ENCODE data around the gene PHPT1.
"Not testable (repeated sequence)": the region's sequence is repeated elsewhere in the genome, so short reads cannot be mapped to it uniquely, and the experiment has no call there.

PHPT1 gene

GRCh38 chr9:136837856-136838277 is 11.3 kb upstream of the PHPT1 start:
- not testable (repeated sequence) for DNase-seq

- no peak for DNase-seq
Observed at GRCh38 chr9:136838314-136839228, 10.6 kb upstream of the PHPT1 start.

GRCh38 chr9:136839229-136840139 is 9.7 kb upstream of the PHPT1 start:
- no peak for DNase-seq

- DNase-seq: no peak
Observed at GRCh38 chr9:136840140-136840876, 8.9 kb upstream of the PHPT1 start.

- no peak for DNase-seq
Observed at GRCh38 chr9:136840877-136841645, 8.1 kb upstream of the PHPT1 start.

- not testable (repeated sequence) for DNase-seq
Observed at GRCh38 chr9:136841646-136842379, 7.4 kb upstream of the PHPT1 start.

- DNase-seq: peak; percentile 63 to 66
Observed at GRCh38 chr9:136842380-136842948, 6.7 kb upstream of the PHPT1 start, which contains the start of gene AJM1. Gene AJM1 (plus strand): TSS chr9:136842478. CDS start chr9:136844415, 1,937 bp downstream.

GRCh38 chr9:136843159-136843800 is 5.9 kb upstream of the PHPT1 start:
- DNase-seq: not testable (repeated sequence)

GRCh38 chr9:136843801-136844740 is 5.1 kb upstream of the PHPT1 start:
- DNase-seq: not testable (repeated sequence)

- no peak for DNase-seq
Observed at GRCh38 chr9:136844761-136845464, 4.3 kb upstream of the PHPT1 start.

- no peak for DNase-seq
Observed at GRCh38 chr9:136845465-136846260, 3.5 kb upstream of the PHPT1 start.

- no peak for DNase-seq
Observed at GRCh38 chr9:136846376-136847087, 2.7 kb upstream of the PHPT1 start.

GRCh38 chr9:136847088-136847825 is 2.0 kb upstream of the PHPT1 start:
- no peak for DNase-seq

GRCh38 chr9:136847826-136848392 is 1.3 kb upstream of the PHPT1 start:
- peak; percentile 54 to 61 for DNase-seq

- peak; percentile 58 to 68 for DNase-seq
Observed at GRCh38 chr9:136848393-136849037, 694 bp upstream of the PHPT1 start.
